PC-3 (cell line): ENCODE data around the gene PLA2G4B. TPM values are rescaled to one million over a fixed set of nuclear protein-coding genes. Genes with fewer than 3 reads are reported as not detected.

Experiments
- ATAC-seq: fragments of 200-7000 bp; cut with Tn5 transposase; 2 replicates; pipeline ENCODE4 v1.9.1; 2020; ENCODE audit warnings: mild to moderate bottlenecking, moderate library complexity
- BruUV-seq: library from RNA; stranded (reverse); fragments of 400-500 nt; replicated peaks from 2 replicates; lab custom pipeline; 2021; lab: Mats Ljungman, UMichigan
- CTCF ChIA-PET: fragments of 300-600 bp; sonication (Branson Sonifier 250); formaldehyde crosslinking; loops from one replicate; lab custom pipeline; 2022; ENCODE audit warnings: antibody characterized with exemption; lab: Charles Lee
- POLR2A ChIA-PET: fragments of 300-600 bp; sonication (Branson Sonifier 250); formaldehyde crosslinking; loops from one replicate; lab custom pipeline; 2022; ENCODE audit warnings: antibody characterized with exemption; ENCODE audit not compliant: unreplicated experiment; lab: Charles Lee
- DNase-seq: peaks from one replicate; pipeline ENCODE4 v3.0.0-alpha.2; 2015
- H2AFZ ChIP-seq: fragments of 300-600 bp; sonication (generic); 2 replicates; pipeline ENCODE4 v1.6.0; 2016; ENCODE audit warnings: antibody characterized with exemption, low read length
- H3F3A ChIP-seq: fragments of 300-600 bp; sonication (generic); one replicate; pipeline ENCODE4 v1.6.0; 2017; ENCODE audit warnings: antibody characterized with exemption, low read length, control low read depth, mild to moderate bottlenecking; ENCODE audit not compliant: unreplicated experiment
- H3K27ac ChIP-seq: fragments of 300-600 bp; sonication (generic); 2 replicates; pipeline ENCODE4 v1.5.1; 2016; ENCODE audit warnings: mild to moderate bottlenecking, low read length
- H3K27me3 ChIP-seq: fragments of 300-600 bp; sonication (generic); 2 replicates; pipeline ENCODE4 v1.6.1; 2016; ENCODE audit warnings: low read length, mixed read lengths
- H3K36me3 ChIP-seq: fragments of 300-600 bp; sonication (generic); 2 replicates; pipeline ENCODE4 v1.6.1; 2016; ENCODE audit warnings: low read depth, mixed run types, low read length, mixed read lengths
- H3K4me1 ChIP-seq: fragments of 300-600 bp; sonication (generic); 2 replicates; pipeline ENCODE4 v1.5.1; 2016; ENCODE audit warnings: low read length; ENCODE audit not compliant: insufficient read depth
- H3K4me2 ChIP-seq: fragments of 300-600 bp; sonication (generic); 2 replicates; pipeline ENCODE4 v1.6.0; 2016; ENCODE audit warnings: low read length
- H3K4me3 ChIP-seq: fragments of 300-600 bp; sonication (generic); 2 replicates; pipeline ENCODE4 v1.5.1; 2016; ENCODE audit warnings: mild to moderate bottlenecking, low read length, mixed read lengths
- H3K79me2 ChIP-seq: fragments of 300-600 bp; sonication (generic); 2 replicates; pipeline ENCODE4 v1.6.1; 2017; ENCODE audit warnings: low read length, mixed read lengths
- H3K9ac ChIP-seq: fragments of 300-600 bp; sonication (generic); 2 replicates; pipeline ENCODE4 v1.6.0; 2016; ENCODE audit warnings: mild to moderate bottlenecking, low read length
- H3K9me2 ChIP-seq: fragments of 300-600 bp; sonication (generic); replicated peaks from 2 replicates; pipeline ENCODE4 v1.6.1; 2016; ENCODE audit warnings: mixed run types, low read length, mixed read lengths
- H3K9me3 ChIP-seq: fragments of 300-600 bp; sonication (generic); 2 replicates; pipeline ENCODE4 v1.6.1; 2016; ENCODE audit warnings: low read length, mixed read lengths
- H4K20me1 ChIP-seq: fragments of 300-600 bp; sonication (generic); 2 replicates; pipeline ENCODE4 v1.6.1; 2016; ENCODE audit warnings: low read length, mixed read lengths
- CTCF ChIP-seq: fragments of 300-600 bp; sonication (generic); conservative IDR thresholded peaks from 2 replicates; pipeline ENCODE4 v1.5.1; 2017; ENCODE audit warnings: antibody characterized with exemption, low read depth, mild to moderate bottlenecking, low read length
- EZH2 ChIP-seq: fragments of 300-600 bp; sonication (generic); IDR thresholded peaks from one replicate; pipeline ENCODE4 v1.6.1; 2017; ENCODE audit warnings: antibody characterized with exemption, mild to moderate bottlenecking, low read length; ENCODE audit not compliant: unreplicated experiment
- EZH2phosphoT487 ChIP-seq: fragments of 300-600 bp; sonication (generic); IDR thresholded peaks from 2 replicates; pipeline ENCODE4 v1.6.1; 2018; ENCODE audit warnings: mild to moderate bottlenecking, antibody characterized with exemption, low read length, borderline replicate concordance
- intact Hi-C: fragments of 100-400 bp; cut with micrococcal nuclease; formaldehyde crosslinking; loops from 2 replicates; pipeline ENCODE4 v1.9.0; 2023
- total RNA-seq: library from RNA; depleted of rRNA; stranded (reverse); fragments of >200 nt; gene quantifications from 2 replicates; pipeline ENCODE4 v1.2.3, GENCODE V29; 2014

The PLA2G4B gene
- total RNA-seq, 1 experiment from 2014 or later = 12.2 TPM

- Histone ChIP-seq H3F3A (no peaks in the 10 kb centered on the region), H3K27me3 (no peaks in the 10 kb centered on the region), H3K79me2 (no peaks in the 10 kb centered on the region), H3K4me2 (no peak overlapping the region), H3K9me2 (no peaks in the 10 kb centered on the region), H3K9me3 (no peaks in the 10 kb centered on the region), H4K20me1 (no peaks in the 10 kb centered on the region), H3K36me3 (no peaks in the 10 kb centered on the region; the same call in 1 of the 2 replicates), H3K4me3 (no peak overlapping the region), H3K27ac (no peak overlapping the region), H3K9ac (no peak overlapping the region), H2AFZ (no peak overlapping the region), H3K4me1 (peaks cover 9% of the 10 kb centered on the region)
- TF ChIP-seq CTCF (no peak), EZH2phosphoT487 (no peak), EZH2 (no peak)
- ChIA-PET CTCF (no interaction called here), POLR2A (no interaction called here)
- DNase-seq (no peak), ATAC-seq (no peak)
- BruUV-seq = no TSS peak
- intact Hi-C loops = no loop called here
Observed at GRCh38 chr15:41843571-41843970, 4.9 kb downstream of the PLA2G4B start.

- Histone ChIP-seq H3K4me3 (no peak overlapping the region), H3K27me3 (no peaks in the 10 kb centered on the region), H3K27ac (no peak overlapping the region), H3K9me3 (no peaks in the 10 kb centered on the region), H4K20me1 (no peaks in the 10 kb centered on the region), H3K79me2 (no peaks in the 10 kb centered on the region), H2AFZ (no peak overlapping the region), H3F3A (no peaks in the 10 kb centered on the region), H3K9me2 (no peaks in the 10 kb centered on the region), H3K4me1 (no peaks in the 10 kb centered on the region), H3K4me2 (no peak overlapping the region), H3K9ac (no peak overlapping the region), H3K36me3 (no peaks in the 10 kb centered on the region; the same call in 1 of the 2 replicates)
- BruUV-seq = no TSS peak
- POLR2A ChIA-PET = no interaction called here
- no peak for DNase-seq
- CTCF ChIA-PET = no interaction called here
- no peak for ATAC-seq
- intact Hi-C loops = no loop called here
- TF ChIP-seq EZH2phosphoT487 = no peak
- no peak for TF ChIP-seq CTCF
- no peak for TF ChIP-seq EZH2
Observed at GRCh38 chr15:41844814-41845213, 6.2 kb downstream of the PLA2G4B start.

- intact Hi-C loops = no loop called here
Observed at GRCh38 chr15:41847206-41847605, 8.6 kb downstream of the PLA2G4B start.

More at GRCh38 chr15:41847206-41847605, 8.6 kb downstream of the PLA2G4B start:
- Histone ChIP-seq H4K20me1 (no peaks in the 10 kb centered on the region), H3K4me1 (no peaks in the 10 kb centered on the region), H3F3A (no peaks in the 10 kb centered on the region), H3K9ac (no peak overlapping the region), H3K79me2 (no peaks in the 10 kb centered on the region), H2AFZ (no peak overlapping the region), H3K4me2 (no peak overlapping the region), H3K9me2 (no peaks in the 10 kb centered on the region), H3K36me3 (no peaks in the 10 kb centered on the region; the same call in 1 of the 2 replicates), H3K9me3 (no peaks in the 10 kb centered on the region), H3K4me3 (no peak overlapping the region), H3K27me3 (no peaks in the 10 kb centered on the region), H3K27ac (no peak overlapping the region)
- TF ChIP-seq CTCF (no peak), EZH2 (no peak), EZH2phosphoT487 (no peak)
- no peak for DNase-seq
- CTCF ChIA-PET = no interaction called here
- ATAC-seq = no peak
- BruUV-seq = no TSS peak
- POLR2A ChIA-PET = no interaction called here
